IPS-18a (cell line): Measurements from ENCODE around the gene ZNF541.

ENCODE experiments used
- H3K27ac ChIP-seq: one replicate; pipeline ENCODE4 v1.5.1; 2013; ENCODE audit warnings: low read length
- H3K27me3 ChIP-seq: one replicate; pipeline ENCODE4 v1.6.1; 2013; ENCODE audit warnings: mild to moderate bottlenecking, low read length; ENCODE audit not compliant: control insufficient read depth, insufficient read depth
- H3K36me3 ChIP-seq: one replicate; pipeline ENCODE4 v1.6.1; 2013; ENCODE audit warnings: low read depth, low read length; ENCODE audit not compliant: control insufficient read depth
- H3K4me1 ChIP-seq: one replicate; pipeline ENCODE4 v1.6.1; 2013; ENCODE audit warnings: low read depth, low read length; ENCODE audit not compliant: control insufficient read depth
- H3K4me3 ChIP-seq: one replicate; pipeline ENCODE4 v1.5.1; 2013; ENCODE audit warnings: low read length
- H3K9ac ChIP-seq: one replicate; pipeline ENCODE4 v1.6.1; 2013; ENCODE audit warnings: mild to moderate bottlenecking, low read length, moderate library complexity
- H3K9me3 ChIP-seq: one replicate; pipeline ENCODE4 v1.6.1; 2013; ENCODE audit warnings: low read depth, low read length; ENCODE audit not compliant: control insufficient read depth

Gene ZNF541

DNA sequence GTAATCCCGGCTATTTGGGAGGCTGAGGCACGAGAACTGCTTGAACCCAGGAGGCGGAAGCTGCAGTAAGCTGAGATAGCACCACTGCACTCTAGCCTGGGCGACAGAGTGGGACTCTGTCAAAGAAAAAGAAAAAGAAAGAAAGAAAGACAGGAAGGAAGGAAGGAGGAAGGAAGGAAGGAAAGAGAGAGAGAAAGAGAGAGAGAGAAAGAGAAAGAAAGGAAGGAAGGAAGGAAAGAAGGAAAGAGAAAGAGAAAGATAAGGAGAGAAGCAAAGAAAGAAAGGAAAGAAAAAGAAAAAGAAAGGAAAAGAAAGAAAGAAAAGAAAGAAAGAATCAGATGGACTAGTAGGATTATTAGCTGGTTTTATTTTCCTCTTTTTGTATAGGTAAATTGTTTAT is 22.8 kb downstream of the ZNF541 start:
- no peaks in the 10 kb centered on the region for H3K4me1 ChIP-seq
- no peak overlapping the region for H3K27ac ChIP-seq
- H3K9me3 ChIP-seq = no peaks in the 10 kb centered on the region
- no peaks in the 10 kb centered on the region for H3K27me3 ChIP-seq
- no peak overlapping the region for H3K4me3 ChIP-seq
- H3K36me3 ChIP-seq = no peaks in the 10 kb centered on the region
- H3K9ac ChIP-seq = no peak overlapping the region

DNA sequence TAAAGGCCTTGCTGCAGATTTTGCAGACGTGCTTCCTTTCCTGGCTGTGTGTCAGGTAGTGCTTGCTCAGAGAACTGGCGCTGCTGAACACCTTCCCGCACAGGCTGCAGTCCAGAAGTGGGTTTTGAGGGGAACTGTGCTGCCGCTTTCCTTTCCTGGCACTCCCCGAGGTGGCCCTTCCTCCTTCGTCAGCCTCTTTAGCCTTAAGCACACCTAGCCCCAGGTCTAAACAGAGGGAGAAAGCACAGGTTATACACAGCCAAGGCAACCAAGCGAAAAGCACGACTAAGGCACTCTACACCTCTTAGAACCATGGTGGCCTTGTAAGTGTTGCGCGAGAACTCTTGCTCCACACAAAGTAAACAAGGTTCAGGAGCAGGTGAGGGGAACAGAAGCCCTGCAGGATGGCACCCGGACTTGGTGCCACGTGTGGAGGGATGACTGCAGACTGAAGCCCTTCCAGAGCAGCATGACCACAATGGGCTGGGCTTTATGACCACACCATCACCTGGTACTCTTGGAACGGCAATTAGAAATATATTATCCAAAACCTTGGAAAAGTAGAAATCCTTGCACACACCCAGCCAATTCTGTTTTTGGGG is 23.6 kb downstream of the ZNF541 start:
- Histone ChIP-seq H3K4me1 (no peaks in the 10 kb centered on the region), H3K27me3 (no peaks in the 10 kb centered on the region), H3K27ac (no peak overlapping the region), H3K4me3 (no peak overlapping the region), H3K9ac (no peak overlapping the region), H3K9me3 (no peaks in the 10 kb centered on the region), H3K36me3 (no peaks in the 10 kb centered on the region)

DNA sequence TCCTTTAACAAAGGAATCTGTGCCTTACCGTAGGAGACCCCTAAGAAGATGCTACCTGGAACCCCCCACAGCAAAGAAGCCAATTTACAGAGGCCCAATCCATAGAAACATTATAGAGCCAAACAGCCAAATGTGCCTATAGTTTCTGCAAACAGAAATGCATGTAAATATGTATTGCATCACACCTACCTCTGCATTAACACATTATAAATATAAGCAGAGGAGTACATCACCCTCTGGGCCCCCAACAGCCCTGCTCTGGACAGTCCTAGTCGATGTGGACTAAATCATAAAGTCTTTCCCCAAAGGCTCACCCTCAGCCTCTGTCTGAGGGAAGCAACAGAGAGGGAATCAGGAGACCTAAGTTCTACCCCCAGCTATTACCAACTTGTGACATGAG is 25.7 kb downstream of the ZNF541 start:
- no peaks in the 10 kb centered on the region for H3K36me3 ChIP-seq
- no peak overlapping the region for H3K9ac ChIP-seq
- H3K27ac ChIP-seq = no peak overlapping the region
- no peaks in the 10 kb centered on the region for H3K4me1 ChIP-seq
- no peaks in the 10 kb centered on the region for H3K9me3 ChIP-seq
- no peak overlapping the region for H3K4me3 ChIP-seq
- no peaks in the 10 kb centered on the region for H3K27me3 ChIP-seq

DNA sequence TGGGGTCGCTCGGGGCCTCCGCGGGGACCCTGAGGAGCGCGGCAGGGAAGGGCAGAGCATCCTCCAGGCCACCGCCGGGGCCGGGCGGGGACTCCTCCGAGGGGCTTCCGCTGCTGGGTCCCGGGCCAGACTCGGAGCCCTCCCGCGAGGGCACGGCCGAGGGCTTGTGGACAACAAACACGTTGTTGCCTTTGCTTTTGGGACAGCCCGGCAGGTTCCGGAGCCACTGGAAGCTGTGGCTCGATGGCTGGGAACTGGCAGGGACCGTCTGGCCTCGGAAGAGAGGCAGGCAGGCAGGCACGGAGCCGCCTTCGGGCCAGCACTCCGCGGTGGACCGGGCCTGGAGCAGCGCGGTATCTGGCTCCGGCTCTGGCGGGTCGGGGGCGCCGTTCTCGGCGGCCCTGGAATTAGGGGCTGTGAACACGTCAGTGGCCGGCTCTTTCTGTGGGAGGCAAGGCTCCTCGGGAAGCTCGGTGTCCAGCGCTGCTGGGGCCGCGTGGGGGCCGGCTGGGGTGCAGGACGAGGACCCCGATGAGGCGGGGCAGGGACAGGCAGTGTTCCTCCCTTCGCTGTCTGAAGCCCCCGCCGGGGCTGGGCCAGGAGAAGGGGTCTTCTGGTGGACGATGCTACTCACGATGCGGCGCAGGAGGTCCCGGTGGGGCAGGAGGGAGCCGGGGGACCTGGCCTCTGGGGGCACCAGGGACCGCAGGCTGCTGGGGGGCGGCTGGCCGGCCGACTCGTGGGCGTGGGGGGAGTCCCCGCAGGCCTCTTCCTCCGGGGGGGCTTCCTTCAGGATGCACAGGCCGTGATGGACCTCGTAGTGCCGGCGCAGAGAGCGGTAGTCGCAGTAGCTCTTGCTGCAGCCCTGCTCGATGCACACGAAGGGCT is 27.6 kb downstream of the ZNF541 start:
- Histone ChIP-seq H3K9ac (no peak overlapping the region), H3K4me1 (no peaks in the 10 kb centered on the region)

DNA sequence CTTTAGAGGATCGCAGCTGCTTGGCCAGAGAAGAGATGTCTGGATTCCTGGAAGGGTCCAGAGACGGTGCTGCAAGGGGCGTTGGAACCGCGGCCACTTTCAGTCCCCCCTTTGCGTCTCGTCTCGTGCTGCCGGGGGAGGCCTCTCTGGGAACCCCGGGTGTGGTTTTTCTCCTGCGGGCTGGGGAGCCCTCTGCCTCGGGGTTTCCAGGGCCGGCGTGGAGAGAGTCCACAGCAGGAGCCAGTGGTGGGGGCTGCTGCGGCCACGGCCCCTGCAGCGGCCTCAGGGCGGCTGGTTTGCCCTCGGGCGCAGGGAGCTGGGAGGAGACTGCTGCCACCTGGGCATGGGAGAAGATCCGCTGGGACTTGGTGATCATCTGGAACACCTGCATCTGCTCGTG is 28.5 kb downstream of the ZNF541 start:
- no peaks in the 10 kb centered on the region for H3K4me1 ChIP-seq
- no peaks in the 10 kb centered on the region for H3K27me3 ChIP-seq
- no peak overlapping the region for H3K9ac ChIP-seq
- no peaks in the 10 kb centered on the region for H3K9me3 ChIP-seq
- H3K4me3 ChIP-seq = no peak overlapping the region
- no peak overlapping the region for H3K27ac ChIP-seq
- H3K36me3 ChIP-seq = no peaks in the 10 kb centered on the region

More for the DNA sequence above, 27.6 kb downstream of the ZNF541 start:
- H3K27me3 ChIP-seq = no peaks in the 10 kb centered on the region
- no peaks in the 10 kb centered on the region for H3K36me3 ChIP-seq
- H3K4me3 ChIP-seq = no peak overlapping the region
- no peak overlapping the region for H3K27ac ChIP-seq
- no peaks in the 10 kb centered on the region for H3K9me3 ChIP-seq

DNA sequence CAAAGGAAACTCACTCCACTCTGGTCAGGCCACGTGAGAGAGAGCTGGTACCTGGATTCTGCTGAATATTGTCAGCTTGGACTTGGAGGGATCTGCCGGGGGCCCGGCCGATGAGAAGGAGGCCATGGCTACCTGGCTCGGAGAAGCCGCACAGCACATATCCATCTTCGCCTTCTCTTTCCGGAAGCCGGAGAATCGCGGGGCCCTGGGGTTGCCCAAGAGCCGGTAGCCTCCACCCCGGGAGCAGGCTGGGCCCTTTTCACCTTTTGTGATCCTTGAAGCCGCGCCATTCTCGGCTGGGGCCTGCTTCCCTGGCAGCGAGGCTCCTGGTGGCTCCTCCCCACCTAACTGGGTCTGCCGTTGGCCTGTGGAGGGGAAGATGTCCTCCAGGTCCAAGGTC is 28.9 kb downstream of the ZNF541 start:
- no peaks in the 10 kb centered on the region for H3K9me3 ChIP-seq
- no peak overlapping the region for H3K27ac ChIP-seq
- H3K9ac ChIP-seq = no peak overlapping the region
- H3K36me3 ChIP-seq = no peaks in the 10 kb centered on the region
- H3K27me3 ChIP-seq = no peaks in the 10 kb centered on the region
- H3K4me1 ChIP-seq = no peaks in the 10 kb centered on the region
- H3K4me3 ChIP-seq = no peak overlapping the region

DNA sequence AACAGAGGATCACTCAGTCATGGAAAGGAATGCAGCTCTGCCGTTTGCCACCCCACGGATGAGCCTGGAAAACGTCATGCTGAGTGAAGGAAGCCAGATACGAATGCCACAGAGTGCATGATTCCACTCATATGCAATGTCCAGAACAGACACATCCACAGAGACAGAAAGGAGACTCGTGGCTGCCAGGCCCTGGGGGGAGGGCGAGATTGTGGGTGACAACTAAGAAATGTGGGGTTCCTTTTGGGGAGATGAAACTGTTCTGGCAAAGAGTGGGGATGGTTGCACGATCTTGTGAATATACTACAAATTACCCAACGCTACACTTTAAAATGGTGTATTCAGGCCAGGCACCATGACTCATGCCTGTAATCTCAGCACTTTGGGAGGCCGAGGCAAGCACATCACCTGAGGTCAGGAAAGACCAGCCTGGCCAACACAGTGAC is 30.9 kb downstream of the ZNF541 start:
- no peak overlapping the region for H3K27ac ChIP-seq
- H3K9ac ChIP-seq = no peak overlapping the region
- H3K27me3 ChIP-seq = no peaks in the 10 kb centered on the region
- H3K4me1 ChIP-seq = no peaks in the 10 kb centered on the region
- no peak overlapping the region for H3K4me3 ChIP-seq
- no peaks in the 10 kb centered on the region for H3K9me3 ChIP-seq
- no peaks in the 10 kb centered on the region for H3K36me3 ChIP-seq

DNA sequence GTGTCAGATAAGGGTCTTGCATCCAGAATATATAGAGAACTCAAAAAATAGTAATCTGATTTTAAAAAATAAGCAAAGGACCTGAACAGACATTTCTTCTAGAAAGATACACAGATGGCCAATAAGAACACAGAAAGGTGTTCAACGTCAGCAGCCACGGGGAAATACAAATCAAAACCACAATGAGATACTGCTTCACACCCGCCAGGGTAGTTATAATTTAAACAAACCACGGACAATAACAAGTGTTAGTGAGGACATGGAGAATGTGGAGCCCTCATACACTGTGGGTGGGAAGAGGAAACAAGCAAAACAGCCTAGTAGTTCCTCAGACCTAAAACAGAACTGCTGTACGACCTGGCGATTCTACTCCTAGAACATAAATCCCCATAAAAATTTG is 31.4 kb downstream of the ZNF541 start:
- no peaks in the 10 kb centered on the region for H3K27me3 ChIP-seq
- no peaks in the 10 kb centered on the region for H3K36me3 ChIP-seq
- no peak overlapping the region for H3K27ac ChIP-seq
- no peaks in the 10 kb centered on the region for H3K4me1 ChIP-seq
- H3K4me3 ChIP-seq = no peak overlapping the region
- no peak overlapping the region for H3K9ac ChIP-seq
- no peaks in the 10 kb centered on the region for H3K9me3 ChIP-seq

DNA sequence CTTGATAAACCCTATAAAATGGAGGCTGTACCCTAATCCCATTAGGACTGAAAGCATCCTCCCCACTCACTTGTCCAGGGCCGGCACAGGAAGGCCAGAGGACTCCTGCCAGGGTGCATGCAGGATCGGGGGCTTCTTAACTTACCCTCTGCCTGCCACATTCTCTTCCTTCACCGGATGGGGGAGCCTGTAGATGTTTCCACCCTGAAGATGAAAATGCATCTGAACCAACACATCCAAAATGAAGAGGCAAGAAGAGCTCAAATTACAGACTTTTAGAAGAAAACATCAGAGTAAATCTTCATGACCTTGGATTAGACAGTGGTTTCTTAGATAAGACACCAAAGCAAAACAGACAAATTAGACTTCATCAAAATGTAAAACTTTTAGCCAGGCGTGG is 32.2 kb downstream of the ZNF541 start:
- Histone ChIP-seq H3K9me3 (no peaks in the 10 kb centered on the region), H3K4me3 (no peak overlapping the region), H3K9ac (no peak overlapping the region), H3K27ac (no peak overlapping the region), H3K4me1 (no peaks in the 10 kb centered on the region), H3K27me3 (no peaks in the 10 kb centered on the region), H3K36me3 (no peaks in the 10 kb centered on the region)

DNA sequence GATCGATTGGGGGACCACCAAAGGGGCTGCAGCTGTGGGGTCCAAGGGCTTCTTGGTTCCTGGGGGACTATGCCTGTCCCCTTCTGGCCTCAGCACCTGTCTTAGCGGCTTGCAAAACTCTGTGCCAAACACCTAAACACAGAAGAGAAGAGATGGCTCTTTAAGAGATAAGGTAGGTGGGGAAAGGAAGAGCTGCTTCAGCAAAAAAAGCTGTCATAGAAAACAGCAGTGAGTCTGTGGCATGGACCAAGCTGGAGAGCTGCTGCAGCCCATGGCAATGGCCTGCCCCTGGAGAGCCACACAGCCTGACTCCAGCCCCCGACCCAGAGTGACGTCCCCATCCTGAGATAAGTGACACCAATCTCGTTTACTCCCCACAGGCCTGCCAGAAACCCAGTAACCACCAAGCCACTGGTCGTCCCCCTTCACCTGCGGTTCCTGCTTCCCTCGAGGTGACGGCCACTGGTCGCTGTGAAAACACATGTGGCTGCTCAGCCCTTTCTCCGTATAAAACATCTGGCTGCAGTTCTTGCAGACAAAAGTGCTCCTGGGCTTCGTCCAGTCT is 33.1 kb downstream of the ZNF541 start:
- Histone ChIP-seq H3K9ac (no peak overlapping the region), H3K36me3 (no peaks in the 10 kb centered on the region), H3K4me3 (no peak overlapping the region), H3K27ac (no peak overlapping the region), H3K27me3 (no peaks in the 10 kb centered on the region), H3K9me3 (no peaks in the 10 kb centered on the region), H3K4me1 (no peaks in the 10 kb centered on the region)

DNA sequence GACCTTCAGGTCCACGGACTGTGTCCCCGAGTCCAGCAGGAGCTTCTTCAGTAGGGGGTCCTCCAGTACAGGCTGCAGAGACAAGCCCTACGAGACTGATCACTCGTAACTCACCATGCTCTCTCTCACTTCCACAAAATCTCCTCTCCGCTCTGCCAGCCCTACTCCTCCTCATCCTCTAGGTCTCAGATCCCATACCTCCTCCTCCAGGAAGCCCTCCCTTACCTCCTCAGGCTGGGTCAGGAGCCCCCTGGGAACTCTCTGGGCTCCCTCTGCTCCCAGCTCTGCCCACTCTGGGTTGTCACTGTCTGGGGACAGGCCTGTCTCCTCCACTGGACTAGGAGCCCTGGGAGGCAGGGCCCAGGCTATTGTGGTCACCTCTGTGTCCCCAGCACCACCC is 34.1 kb downstream of the ZNF541 start:
- H3K4me3 ChIP-seq = no peak overlapping the region
- no peak overlapping the region for H3K27ac ChIP-seq
- H3K4me1 ChIP-seq = no peaks in the 10 kb centered on the region
- H3K36me3 ChIP-seq = no peaks in the 10 kb centered on the region
- H3K27me3 ChIP-seq = no peaks in the 10 kb centered on the region
- H3K9ac ChIP-seq = no peak overlapping the region
- no peaks in the 10 kb centered on the region for H3K9me3 ChIP-seq
